HG03025 (cell line): ENCODE results near the gene KRT4.

ENCODE experiments used
- ATAC-seq: cut with Tn5 transposase; IDR thresholded peaks from one replicate; pipeline ENCODE4 v1.9.1; 2021; ENCODE audit warnings: mild to moderate bottlenecking, moderate library complexity; ENCODE audit not compliant: unreplicated experiment, low FRiP score

KRT4 gene

DNA sequence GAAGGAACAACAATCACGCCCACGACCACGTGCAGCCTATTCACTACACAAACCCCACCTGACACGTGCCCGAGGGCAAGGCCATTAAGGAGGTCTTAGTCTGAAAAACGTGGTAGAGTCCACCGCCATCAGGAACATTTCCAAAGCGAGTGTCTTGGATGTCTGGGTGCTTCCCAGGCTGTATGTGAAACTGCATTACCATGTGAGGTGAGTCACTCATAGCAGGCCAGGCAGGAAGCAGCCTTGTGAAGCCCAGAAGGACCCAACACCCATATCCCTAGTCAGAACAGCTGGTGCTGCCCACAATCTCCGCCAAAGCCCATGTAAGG lies 23.5 kb upstream of the KRT4 start:
- no peak for ATAC-seq

DNA sequence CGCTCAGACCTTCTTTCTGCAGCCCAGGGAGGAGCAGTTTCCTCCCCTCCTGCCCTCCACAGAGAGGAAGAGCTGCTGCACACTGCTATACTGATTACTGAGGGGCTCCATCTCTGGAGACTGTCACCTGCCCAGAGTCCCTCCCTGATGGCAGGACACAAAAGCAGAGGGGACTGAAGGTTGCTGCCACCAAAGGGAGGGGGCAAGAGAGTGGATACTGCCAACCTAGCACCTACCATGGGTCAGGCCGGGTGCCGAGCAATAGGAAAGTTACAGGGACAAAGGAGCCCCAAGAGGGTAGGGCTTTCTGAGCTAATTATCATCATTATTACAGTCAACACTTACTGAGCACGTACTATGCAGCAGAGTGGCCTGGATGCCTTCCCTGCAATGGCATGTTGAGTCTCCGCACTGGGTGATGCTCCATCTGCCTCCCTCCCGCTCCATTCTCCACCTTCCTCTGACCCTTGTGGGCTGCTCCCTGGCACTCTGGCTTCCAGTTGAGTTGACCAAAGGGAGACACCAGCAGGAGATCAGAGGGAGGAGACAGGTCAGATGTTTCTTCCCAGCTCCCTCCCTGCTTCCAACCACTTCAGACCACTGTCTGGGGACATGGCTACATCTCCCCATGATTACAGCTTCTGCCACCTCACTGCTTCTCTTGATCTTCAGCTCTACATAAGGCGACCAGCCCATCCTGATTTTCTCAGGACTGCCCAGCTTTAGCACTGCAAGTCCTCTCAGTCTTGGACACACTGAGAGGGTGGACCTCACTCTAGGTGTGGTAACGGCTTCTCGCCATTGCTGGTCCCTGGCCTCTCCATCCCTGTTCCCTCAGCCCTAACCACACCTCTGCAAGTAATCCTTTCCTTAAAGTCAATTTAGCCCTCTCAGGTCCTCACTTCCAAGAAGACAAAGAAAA lies 22.8 kb upstream of the KRT4 start:
- no peak for ATAC-seq

DNA sequence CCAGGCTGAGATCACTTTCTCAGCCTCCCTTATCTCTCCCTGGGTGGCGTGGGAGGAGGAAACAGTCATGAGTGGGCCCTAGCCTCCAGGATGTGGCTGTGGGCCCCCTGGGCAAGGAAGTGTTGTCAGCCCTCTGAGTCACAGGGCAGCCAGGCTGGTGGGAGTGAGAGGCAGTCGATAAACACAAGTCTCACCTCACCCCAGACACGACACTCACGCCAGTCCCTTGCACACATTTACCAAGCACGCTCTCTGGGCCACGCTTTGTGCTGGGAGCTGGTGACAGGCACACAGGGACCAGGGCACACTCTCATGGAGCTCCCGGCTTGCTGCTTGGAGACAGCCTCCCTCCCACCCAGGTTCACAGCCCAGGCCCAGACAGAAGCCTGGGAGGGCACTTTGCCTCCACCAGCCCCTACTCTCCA lies 22.1 kb upstream of the KRT4 start:
- ATAC-seq: no peak

DNA sequence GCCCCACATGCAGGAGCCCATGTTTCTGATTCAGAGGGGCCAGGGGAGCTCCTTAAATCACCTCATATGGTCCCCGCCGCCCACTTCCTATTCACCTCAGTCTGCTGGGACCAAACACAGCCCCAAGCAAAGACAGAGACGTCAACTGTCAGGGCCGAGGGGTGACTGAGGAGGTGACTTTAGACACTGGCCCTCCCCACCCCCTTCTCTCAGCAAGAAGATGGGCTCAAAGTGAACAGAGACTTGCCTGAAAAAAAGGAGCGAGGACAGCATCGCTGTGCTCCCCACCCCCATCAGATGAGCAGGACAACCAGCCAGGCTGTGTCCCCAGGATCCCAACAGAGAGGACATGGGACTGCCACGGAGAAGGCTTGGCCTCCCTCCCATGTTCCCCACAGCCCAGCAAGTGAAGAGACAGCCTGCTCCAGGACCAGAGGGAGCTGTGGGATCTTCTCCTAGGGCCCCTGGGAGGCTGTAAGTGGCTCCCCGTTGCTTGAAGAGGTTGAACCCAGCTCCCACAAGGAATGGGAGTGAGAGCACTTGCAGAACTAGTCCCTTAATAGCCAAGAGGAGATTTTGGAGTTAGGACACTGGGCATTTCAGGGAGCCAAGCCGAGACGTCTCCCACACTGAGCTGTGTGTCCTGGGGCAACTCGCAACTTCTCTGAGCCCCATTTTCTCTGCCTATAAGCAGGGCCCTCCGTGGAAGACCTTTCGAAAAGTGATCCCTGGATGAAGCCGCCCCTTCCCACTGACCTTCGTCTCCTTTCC lies 21.5 kb upstream of the KRT4 start:
- ATAC-seq: no peak

DNA sequence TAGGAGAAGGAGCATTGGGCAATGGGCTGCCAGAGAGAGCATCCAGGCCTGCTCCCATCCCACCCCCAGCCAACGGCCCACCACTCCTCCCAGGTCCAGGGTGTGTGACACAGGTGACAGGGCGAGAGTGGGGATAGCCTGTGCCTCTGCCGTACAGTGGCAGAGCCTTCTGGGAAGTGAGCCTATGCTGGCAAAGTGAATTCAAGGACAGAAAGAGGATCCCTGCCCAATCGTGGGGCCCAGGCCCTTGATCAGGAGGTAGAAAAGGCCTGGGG lies 20.7 kb upstream of the KRT4 start:
- no peak for ATAC-seq

DNA sequence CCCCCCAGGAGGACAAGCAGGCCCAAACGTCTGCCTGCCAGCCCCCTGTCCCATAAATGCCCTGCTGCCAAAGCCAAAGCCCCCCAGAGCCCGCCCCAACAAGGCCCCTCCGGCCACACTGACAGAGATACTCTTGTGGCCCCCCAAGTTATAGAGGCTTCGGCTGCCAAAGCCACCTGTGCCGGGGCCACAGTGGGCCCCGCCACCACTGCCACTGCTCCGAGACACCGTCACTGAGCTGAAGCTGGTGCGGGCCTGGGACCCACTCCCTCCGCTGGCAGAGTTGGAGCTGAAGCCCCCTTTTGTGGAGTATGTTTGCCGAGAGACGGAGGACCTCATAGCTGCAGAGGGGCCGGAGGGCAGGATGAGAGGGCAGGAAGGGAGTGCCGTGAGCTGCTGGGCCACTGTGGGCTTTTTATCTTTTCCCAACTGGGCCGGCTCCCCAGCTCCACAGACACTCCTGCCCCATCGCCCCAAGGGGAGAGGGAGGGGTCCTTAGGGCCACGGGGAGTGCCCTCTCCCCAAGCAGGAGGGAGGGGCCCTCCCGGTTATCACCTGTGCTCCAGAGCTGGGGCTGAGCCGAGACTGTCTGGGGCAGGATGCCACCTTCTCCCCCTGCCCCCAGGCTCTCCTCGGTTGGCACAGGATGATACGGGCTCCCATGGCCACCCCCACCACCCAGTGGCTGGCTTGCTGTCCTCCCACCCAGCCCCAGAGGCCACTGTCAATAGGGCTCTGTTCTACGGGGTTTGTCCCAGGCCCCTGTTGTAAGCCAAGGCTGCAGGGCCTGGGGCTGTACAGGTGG lies 20.2 kb upstream of the KRT4 start, which contains the start of gene KRT79:
Gene KRT79, minus strand, starts transcription at position 390 of the 805 bp plus-strand sequence. Its CDS starts 51 bp downstream, at position 339.
- no peak for ATAC-seq

DNA sequence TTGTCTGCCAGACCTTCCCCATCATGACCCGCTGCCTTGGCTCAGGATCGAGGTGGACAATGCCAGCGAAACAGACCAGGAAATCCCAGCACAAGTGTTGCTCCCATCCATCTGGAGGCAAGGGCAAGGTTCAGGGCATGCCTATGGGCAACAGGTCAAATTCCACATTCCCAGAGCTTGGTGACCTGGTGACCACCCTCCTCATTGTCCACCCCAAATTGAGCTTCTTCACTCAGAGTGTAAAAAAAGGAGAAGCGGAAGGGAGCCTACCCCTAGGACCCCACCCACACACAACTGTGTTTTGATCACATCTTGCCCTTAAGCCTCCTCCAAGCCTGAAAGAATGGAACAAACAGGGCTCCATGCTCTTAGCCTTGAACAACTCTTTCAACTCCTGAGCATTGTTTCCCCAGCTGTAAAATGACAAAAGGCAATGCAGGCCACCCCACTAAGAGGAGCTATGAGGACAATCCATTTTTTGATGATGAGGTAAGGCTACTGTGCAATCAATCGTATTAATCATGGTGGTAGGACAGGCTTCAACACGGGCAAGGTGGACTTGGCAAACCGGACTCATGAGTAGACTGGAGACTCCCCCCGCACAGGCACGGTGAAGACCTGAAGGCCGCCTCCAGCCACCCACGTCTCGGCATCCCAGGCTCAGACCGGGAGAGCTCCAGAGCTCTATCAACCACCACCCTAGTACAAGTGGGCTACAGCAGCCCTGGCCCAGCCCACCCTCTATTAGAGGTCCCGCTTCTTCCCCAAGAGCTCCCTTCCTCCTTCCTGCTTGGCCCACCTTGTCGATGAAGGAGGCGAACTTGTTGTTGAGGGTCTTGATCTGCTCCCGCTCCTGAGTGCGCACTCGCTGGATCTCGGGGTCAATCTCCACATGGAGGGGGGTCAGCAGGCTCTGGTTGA lies 19.3 kb upstream of the KRT4 start:
- ATAC-seq: no peak

DNA sequence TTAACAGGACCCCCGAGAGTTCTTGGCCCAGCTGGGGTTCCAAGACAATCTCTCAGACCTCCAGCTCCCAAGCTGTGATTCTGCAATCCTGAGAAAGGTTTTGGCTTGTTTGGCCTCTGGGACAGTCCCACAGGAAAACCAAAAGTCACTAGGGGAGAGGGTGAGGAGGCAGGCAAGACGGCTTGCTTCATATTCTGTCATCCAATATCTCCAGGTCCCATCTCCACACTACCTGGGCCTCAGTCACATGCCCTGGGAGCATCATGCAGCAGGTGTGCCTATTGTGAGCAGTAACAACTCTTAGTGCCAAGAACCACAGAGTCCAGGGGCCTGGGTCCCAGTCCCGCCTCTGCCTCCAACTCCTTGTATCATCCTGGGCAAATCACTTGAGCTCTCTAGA lies 18.5 kb upstream of the KRT4 start:
- no peak for ATAC-seq

DNA sequence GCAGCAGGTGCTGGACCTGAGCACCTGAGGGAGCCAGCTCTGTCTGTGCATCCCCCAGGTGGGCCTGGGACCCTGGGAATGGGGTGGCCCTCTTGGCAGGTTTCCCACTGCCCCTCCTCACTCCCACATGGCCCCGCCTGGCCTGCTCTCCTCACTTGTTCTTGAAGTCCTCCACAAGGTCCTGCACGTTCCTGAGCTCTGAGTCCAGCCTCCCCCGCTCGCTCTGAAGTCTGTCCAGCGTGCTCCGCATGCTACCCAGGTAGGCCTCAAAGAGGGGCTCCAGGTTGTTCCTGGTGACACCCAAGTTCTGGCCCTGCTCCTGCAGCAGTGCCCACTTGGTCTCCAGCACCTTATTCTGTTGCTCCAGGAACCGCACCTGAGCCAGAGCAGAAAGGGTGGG lies 17.3 kb upstream of the KRT4 start:
- no peak for ATAC-seq

DNA sequence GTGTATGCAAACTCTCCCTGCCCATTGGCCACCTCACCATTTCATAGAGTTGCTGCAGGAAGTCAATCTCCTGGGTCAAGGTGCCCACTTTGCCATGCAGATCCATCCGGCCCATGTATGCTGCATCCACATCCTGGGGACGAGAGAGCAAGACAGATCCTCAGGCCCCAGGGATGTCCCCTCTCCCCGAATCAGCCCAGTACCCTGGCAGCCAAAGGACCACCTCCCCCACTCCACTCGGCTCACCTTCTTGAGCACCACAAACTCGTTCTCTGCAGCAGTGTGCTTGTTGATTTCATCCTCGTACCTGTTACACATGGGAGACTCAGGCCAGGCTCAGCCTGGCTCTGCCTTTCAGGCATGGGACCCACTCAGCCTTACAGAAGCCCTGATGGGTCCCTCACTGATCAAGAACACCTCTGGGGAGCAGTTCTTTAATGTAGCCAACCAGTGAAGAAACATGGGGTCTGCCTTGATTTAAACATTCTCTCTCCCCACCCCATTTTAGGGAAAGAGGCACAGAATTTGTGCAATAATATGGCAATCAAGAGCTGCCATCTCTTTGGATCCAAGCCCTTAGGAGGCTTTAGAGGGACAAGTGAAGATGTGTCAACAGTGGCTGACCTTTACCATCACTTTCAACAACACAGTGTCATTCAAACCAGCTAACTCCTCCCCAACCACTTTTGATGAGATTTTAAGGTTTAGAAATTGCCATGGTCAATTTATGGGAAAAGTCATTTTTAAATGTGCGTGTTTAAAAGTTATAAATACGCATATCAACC lies 16.3 kb upstream of the KRT4 start:
- ATAC-seq: no peak

DNA sequence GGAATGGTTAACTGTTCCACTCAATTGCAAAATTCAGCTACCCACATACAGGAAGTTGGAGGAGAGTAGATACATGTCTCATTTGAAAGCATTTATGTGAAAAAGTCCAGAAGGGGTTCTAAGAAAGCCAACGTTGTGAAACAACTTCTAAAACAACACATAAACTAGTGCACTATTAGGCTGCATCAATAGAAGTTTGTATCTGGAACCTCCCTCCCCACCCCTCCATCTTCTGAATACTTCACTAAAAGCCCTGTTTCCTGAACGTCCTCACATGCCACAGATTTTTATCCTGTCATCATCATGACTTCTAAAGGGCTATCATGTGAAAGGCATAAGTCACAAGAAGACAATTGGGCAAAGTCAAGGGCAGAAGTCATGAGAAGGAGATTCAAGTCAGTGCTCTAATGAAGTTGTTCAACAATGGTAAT lies 14.7 kb upstream of the KRT4 start:
- no peak for ATAC-seq

DNA sequence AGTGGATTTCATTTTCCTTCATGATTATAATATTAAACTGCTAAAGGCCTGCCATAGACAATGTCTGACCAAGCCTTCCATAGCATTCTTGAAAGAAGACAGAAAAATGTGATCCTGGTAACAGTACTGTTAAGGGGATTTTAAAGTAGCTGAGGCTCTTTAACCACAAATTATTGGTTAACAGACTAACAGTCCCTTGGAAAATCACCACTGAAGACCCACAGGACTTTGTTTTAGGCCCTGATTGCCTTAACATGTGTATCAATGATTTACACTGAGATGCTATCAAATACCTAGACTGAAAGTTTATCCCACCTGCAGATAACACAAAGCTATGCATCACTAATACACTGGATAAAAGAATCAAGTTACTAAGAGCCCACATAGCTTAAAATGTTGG lies 14.2 kb upstream of the KRT4 start:
- ATAC-seq: no peak

DNA sequence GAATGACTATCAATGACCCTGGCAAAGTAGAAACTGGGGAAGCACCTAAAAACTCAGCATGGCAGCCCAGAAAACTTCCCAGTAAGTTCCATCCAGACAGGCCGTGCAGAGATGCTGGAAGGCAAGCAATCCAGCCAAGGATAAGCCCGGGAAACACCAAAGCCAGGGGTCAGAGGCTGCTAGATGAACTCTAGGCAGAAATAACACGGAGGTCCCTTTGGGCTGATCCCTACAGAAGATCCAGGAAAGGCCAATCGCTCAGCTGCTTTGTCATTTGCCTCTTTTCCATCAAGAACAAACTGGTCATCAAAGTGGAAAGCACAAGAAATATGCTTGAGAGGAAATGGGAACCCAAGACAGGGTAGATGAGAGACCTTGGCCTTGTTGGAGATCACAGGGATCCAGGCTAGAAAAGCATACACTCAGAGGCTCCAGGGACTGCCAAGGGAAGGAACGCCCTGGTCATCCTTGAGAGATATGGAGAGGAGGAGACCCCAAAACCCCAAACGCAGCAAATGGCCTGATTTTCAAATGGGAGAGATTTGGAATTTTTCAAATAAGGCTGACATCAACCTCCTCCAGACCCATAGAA lies 13.7 kb upstream of the KRT4 start:
- ATAC-seq: no peak

DNA sequence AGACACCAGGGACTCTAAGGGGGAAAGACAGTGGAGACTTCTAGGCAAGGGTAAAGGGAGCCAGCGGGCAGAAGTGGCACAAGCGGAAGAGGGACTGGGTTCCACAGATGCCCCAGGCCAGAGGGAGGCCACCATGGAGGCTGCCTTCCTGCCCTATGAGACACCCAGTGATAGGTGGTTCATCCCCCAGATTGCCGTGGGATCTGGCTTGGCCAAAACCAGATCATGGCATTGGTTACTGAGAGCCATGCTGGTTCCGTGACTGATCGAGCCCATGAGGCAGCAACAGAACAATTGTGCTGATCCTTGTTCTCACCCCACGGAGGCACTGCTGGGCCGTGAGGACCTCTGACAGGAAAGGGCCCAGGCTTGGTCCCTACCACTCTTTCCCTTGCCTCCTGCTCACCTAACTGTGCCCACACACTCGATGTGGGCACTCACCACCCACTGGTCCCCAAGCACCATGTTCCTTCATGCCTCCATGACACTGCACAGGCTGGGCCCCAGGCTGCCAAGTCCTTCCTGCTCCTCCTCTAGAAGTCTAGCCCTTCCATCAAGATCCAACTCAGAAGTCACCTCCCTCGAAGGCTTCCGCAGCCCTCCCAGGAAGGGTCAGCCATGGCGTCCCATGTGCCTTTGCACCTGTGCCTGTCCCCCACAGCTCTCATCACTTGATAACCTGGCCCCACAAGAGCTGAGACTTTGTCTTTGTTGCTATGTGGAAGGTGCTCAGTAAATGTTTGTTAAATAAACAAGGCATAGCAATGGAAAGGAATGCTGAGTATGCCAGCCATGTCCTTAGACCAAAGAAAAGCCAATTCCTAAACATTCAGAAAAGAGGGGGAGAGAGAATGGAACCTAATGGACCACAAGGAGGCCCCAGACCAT lies 12.9 kb upstream of the KRT4 start:
- ATAC-seq: no peak

DNA sequence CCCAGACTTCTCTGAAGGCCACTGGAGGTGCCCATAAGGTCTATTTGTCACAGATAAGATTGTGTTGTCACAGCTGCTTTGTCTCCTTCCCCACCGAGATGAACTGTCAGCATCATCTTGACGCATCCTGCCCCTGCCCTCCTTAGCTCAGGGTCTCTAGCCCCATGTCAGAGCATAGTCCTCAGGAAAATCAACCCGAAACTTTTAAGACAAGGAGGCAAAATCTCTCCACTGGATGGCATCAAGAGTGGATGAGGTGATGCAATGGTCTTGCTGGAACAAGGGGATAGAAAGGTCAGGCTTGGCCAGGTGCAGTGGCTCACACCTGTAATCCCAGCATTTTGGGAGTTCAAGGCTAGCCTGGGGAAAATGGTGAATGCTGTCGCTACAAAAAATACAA lies 12.0 kb upstream of the KRT4 start:
- ATAC-seq: no peak

DNA sequence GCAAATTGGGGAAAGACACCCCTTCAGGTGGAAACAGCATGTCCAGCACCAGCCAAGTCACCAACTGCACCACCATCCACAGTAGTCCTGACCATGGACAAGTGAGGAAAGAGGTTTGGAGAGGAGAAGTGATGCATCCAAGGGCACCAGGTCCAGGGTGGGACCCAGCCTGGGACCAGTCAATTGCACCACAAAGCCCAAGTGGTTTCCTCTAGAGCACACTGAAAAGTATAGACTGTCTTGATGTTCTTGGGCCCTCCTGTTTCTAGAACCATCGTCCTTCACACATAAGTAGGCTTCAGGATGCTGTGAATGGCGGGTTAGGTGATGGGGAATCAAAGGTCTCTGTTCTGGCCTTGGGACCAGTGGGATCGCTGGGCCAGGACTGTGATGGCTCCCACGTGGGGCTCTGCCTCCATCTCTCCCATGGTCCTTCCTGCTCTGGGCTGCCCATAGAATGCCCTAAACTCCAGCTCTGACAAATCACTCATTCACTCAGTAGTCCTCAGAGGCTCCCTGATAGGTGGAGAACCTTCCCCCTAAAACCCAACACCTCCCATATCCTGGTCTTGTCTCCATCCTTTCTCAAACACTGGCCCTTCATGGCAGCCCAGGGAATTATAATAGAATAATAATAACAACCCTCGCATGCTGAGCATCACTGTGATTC lies 11.0 kb upstream of the KRT4 start:
- no peak for ATAC-seq

DNA sequence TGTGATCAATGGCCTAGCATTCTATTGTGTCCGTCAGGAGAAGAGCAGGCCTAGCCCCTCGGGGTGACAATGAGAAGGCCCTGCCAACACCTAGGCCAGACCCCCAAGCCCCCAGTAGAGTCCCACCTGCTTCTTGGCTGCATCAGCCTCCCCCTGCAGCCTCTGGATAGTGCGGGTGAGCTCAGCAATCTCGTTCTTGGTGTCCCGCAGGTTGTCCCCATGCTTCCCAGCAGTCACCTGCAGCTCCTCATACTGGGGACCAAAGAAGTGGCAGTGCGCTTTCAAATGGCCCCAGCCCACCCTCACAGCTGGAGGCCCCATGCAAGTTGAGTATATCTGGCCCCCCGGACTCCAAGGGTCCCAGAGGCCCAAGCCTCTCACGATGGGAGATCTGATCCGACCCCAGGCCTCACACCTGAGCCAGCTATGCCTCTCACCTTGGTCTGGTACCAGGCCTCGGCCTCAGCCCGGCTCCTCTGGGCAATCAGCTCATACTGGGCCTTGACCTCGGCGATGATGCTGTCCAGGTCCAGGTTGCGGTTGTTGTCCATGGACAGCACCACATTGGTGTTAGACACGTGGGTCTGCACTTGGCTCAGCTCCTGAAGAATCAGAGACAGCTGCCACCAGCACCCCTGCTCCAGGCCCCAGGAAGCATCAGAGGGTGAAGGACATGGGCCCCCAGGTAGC lies 10.0 kb upstream of the KRT4 start:
- ATAC-seq: no peak
